Type B pancreatic cell (in vitro differentiated cells): ENCODE data around the gene EEPD1. TPM values are rescaled to one million over a fixed set of nuclear protein-coding genes. Genes with fewer than 3 reads are reported as not detected.

ENCODE experiments used
- DNase-seq: peaks from one replicate; pipeline ENCODE4 v3.0.0; 2021; ENCODE audit warnings: mixed read lengths; ENCODE audit not compliant: unreplicated experiment; ENCODE audit errors: extremely low spot score
- H3K27ac Mint-ChIP-seq: 2 replicates; pipeline ENCODE4 v1.8.0; 2021; ENCODE audit warnings: mild to moderate bottlenecking, mixed read lengths
- H3K27me3 Mint-ChIP-seq: 2 replicates; pipeline ENCODE4 v1.8.0; 2021; ENCODE audit warnings: mixed read lengths
- H3K36me3 Mint-ChIP-seq: 2 replicates; pipeline ENCODE4 v1.8.0; 2021; ENCODE audit warnings: mixed read lengths
- H3K4me1 Mint-ChIP-seq: one replicate; pipeline ENCODE4 v1.8.0; 2021; ENCODE audit warnings: mixed read lengths; ENCODE audit not compliant: unreplicated experiment
- H3K4me3 Mint-ChIP-seq: 2 replicates; pipeline ENCODE4 v1.8.0; 2021; ENCODE audit warnings: mild to moderate bottlenecking, mixed read lengths
- H3K9me3 Mint-ChIP-seq: 2 replicates; pipeline ENCODE4 v1.8.0; 2021; ENCODE audit warnings: mixed read lengths
- CTCF ChIP-seq: fragments of 200-600 bp; sonication (generic); conservative IDR thresholded peaks from 2 replicates; pipeline ENCODE4 v1.5.0; 2021; ENCODE audit warnings: antibody characterized with exemption, mild to moderate bottlenecking
- total RNA-seq: library from RNA; stranded (reverse); gene quantifications from 2 replicates; pipeline ENCODE4 v1.2.1, GENCODE V29; 2021; ENCODE audit warnings: low replicate concordance

Gene EEPD1
- total RNA-seq, 1 donor from 2014 or later: 35.8 TPM

- TF ChIP-seq CTCF: no peak
- peak overlapping the region; percentile 39 for H3K27ac Mint-ChIP-seq
- DNase-seq: no peak
- H3K27me3 Mint-ChIP-seq: no peaks in the 10 kb centered on the region
- H3K36me3 Mint-ChIP-seq: peaks cover 12% of the 10 kb centered on the region
- peaks cover 31% of the 10 kb centered on the region for H3K4me1 Mint-ChIP-seq
- H3K4me3 Mint-ChIP-seq: no peak overlapping the region
- H3K9me3 Mint-ChIP-seq: no peaks in the 10 kb centered on the region
These were observed 151.0 kb downstream of the EEPD1 start for GRCh38 chr7:36304099-36304425.

GRCh38 chr7:36305226-36305625 lies 152.2 kb downstream of the EEPD1 start:
- no peak for DNase-seq
- Mint-ChIP-seq H3K4me1 (peaks cover 31% of the 10 kb centered on the region), H3K36me3 (peaks cover 8% of the 10 kb centered on the region), H3K27ac (no peak overlapping the region), H3K27me3 (no peaks in the 10 kb centered on the region), H3K9me3 (no peaks in the 10 kb centered on the region), H3K4me3 (no peak overlapping the region)
- TF ChIP-seq CTCF: no peak

- Mint-ChIP-seq H3K9me3 (no peaks in the 10 kb centered on the region), H3K4me3 (no peak overlapping the region), H3K27me3 (no peaks in the 10 kb centered on the region), H3K27ac (no peak overlapping the region), H3K36me3 (peaks cover 8% of the 10 kb centered on the region), H3K4me1 (peaks cover 31% of the 10 kb centered on the region)
- DNase-seq: no peak
- no peak for TF ChIP-seq CTCF
These were observed 152.6 kb downstream of the EEPD1 start for GRCh38 chr7:36305648-36306047.

- H3K27me3 Mint-ChIP-seq: no peaks in the 10 kb centered on the region
- no peak overlapping the region for H3K27ac Mint-ChIP-seq
- DNase-seq: no peak
- H3K36me3 Mint-ChIP-seq: peaks cover 8% of the 10 kb centered on the region
- H3K4me3 Mint-ChIP-seq: no peak overlapping the region
- no peaks in the 10 kb centered on the region for H3K9me3 Mint-ChIP-seq
- no peak for TF ChIP-seq CTCF
- H3K4me1 Mint-ChIP-seq: peaks cover 31% of the 10 kb centered on the region
These were observed 153.2 kb downstream of the EEPD1 start for GRCh38 chr7:36306222-36306621.

- H3K4me1 Mint-ChIP-seq: peaks cover 30% of the 10 kb centered on the region
- H3K36me3 Mint-ChIP-seq: peaks cover 7% of the 10 kb centered on the region
- no peak overlapping the region for H3K27ac Mint-ChIP-seq
- no peak for DNase-seq
- no peaks in the 10 kb centered on the region for H3K27me3 Mint-ChIP-seq
- no peaks in the 10 kb centered on the region for H3K9me3 Mint-ChIP-seq
- no peak for TF ChIP-seq CTCF
- no peak overlapping the region for H3K4me3 Mint-ChIP-seq
These were observed 153.7 kb downstream of the EEPD1 start for GRCh38 chr7:36306722-36307121.

GRCh38 chr7:36308031-36308430 lies 155.0 kb downstream of the EEPD1 start:
- Mint-ChIP-seq H3K27ac (no peak overlapping the region), H3K36me3 (peaks cover 3% of the 10 kb centered on the region), H3K4me3 (no peak overlapping the region), H3K9me3 (no peaks in the 10 kb centered on the region), H3K27me3 (no peaks in the 10 kb centered on the region), H3K4me1 (peaks cover 18% of the 10 kb centered on the region)
- no peak for DNase-seq
- TF ChIP-seq CTCF: no peak
